Kidney epithelial cell (primary cell): ENCODE data around the gene C1QL4. TPM values are rescaled to one million over a fixed set of nuclear protein-coding genes. Genes with fewer than 3 reads are reported as not detected.

Experiments used
- DNase-seq: peaks from one replicate; pipeline ENCODE4 v3.0.0-alpha.2; 2010; ENCODE audit warnings: low read depth
- H3K27me3 ChIP-seq: 2 replicates; pipeline ENCODE4 v1.6.0; 2011; ENCODE audit warnings: low read length; ENCODE audit not compliant: control insufficient read depth, insufficient read depth
- H3K36me3 ChIP-seq: 2 replicates; pipeline ENCODE4 v1.5.1; 2011; ENCODE audit warnings: low read length; ENCODE audit not compliant: control insufficient read depth, insufficient read depth
- H3K4me3 ChIP-seq: 2 replicates; pipeline ENCODE4 v1.5.1; 2011; ENCODE audit warnings: low read depth, mild to moderate bottlenecking, control low read depth, low read length
- CTCF ChIP-seq: IDR thresholded peaks from 2 replicates; pipeline ENCODE4 v1.5.1; 2011; ENCODE audit warnings: mild to moderate bottlenecking, moderate library complexity, low read length, control low read depth, inconsistent platforms; ENCODE audit not compliant: insufficient read depth, poor library complexity, severe bottlenecking
- total RNA-seq: library from RNA; depleted of rRNA; stranded (reverse); fragments of >200 nt; gene quantifications from 2 replicates; pipeline ENCODE4 v1.2.3, GENCODE V29; 2015

Gene C1QL4
- total RNA-seq, 1 donor from 2014 or later: not detected

GRCh38 chr12:49352351-49352750 is 15.4 kb upstream of the C1QL4 start:
- no peak for DNase-seq
- Histone ChIP-seq H3K27me3 (no peaks in the 10 kb centered on the region), H3K36me3 (no peaks in the 10 kb centered on the region), H3K4me3 (no peak overlapping the region)
- TF ChIP-seq CTCF: no peak

- Histone ChIP-seq H3K4me3 (no peak overlapping the region), H3K36me3 (no peaks in the 10 kb centered on the region), H3K27me3 (peaks cover 23% of the 10 kb centered on the region)
- DNase-seq: no peak
- TF ChIP-seq CTCF: no peak
Observed at GRCh38 chr12:49349266-49349665, 12.3 kb upstream of the C1QL4 start.

GRCh38 chr12:49348781-49349180 is 11.8 kb upstream of the C1QL4 start:
- Histone ChIP-seq H3K36me3 (no peaks in the 10 kb centered on the region), H3K4me3 (no peak overlapping the region), H3K27me3 (peaks cover 27% of the 10 kb centered on the region)
- no peak for DNase-seq
- TF ChIP-seq CTCF: no peak

- peak; percentile 94 for TF ChIP-seq CTCF
- peaks cover 38% of the 10 kb centered on the region for H3K27me3 ChIP-seq
- DNase-seq: no peak
Observed at GRCh38 chr12:49347311-49348193, 10.6 kb upstream of the C1QL4 start.

GRCh38 chr12:49346659-49347310 is 9.8 kb upstream of the C1QL4 start, which contains the start of gene DNAJC22:
Gene DNAJC22, plus strand, starts transcription at chr12:49346888. Its CDS starts 1,985 bp downstream, at chr12:49348873.
- no peak for DNase-seq
- Histone ChIP-seq H3K36me3 (no peaks in the 10 kb centered on the region), H3K4me3 (peak within 1 kb of the TSS; percentile 2), H3K27me3 (peaks cover 45% of the 10 kb centered on the region)
- peak; percentile 3 for TF ChIP-seq CTCF

More at GRCh38 chr12:49347311-49348193, 10.6 kb upstream of the C1QL4 start:
- H3K4me3 ChIP-seq: peak overlapping the region; percentile 4
- H3K36me3 ChIP-seq: no peaks in the 10 kb centered on the region
